GM18520 (cell line): ENCODE results near the gene KRTAP10-6.
"Not testable (repeated sequence)": the region's sequence is repeated elsewhere in the genome, so short reads cannot be mapped to it uniquely, and the experiment has no call there.

Source experiments
- ATAC-seq: cut with Tn5 transposase; IDR thresholded peaks from one replicate; pipeline ENCODE4 v1.9.1; 2021; ENCODE audit not compliant: unreplicated experiment

Gene KRTAP10-6

GRCh38 chr21:44617071-44617501, 24.8 kb upstream of the KRTAP10-6 start:
- no peak for ATAC-seq

DNA sequence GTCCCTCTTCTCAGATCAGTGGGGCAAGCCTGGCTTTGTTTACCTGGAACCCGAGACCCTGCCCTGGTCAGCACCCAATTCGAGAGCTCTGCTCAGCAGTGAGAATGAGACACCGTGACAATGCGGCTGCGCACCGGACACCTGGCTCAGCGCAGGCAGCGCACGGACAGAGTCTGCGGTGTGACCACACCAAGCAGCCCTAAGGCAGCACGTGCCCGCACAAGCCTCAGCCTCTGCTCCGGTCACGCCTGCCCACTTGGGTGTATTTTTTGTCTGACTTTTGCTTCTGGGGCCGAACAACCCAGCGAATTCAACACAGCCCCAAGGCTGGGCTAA, 24.3 kb upstream of the KRTAP10-6 start:
- ATAC-seq, result no peak

- ATAC-seq, result no peak
Observed at GRCh38 chr21:44615911-44616590, 23.7 kb upstream of the KRTAP10-6 start.

DNA sequence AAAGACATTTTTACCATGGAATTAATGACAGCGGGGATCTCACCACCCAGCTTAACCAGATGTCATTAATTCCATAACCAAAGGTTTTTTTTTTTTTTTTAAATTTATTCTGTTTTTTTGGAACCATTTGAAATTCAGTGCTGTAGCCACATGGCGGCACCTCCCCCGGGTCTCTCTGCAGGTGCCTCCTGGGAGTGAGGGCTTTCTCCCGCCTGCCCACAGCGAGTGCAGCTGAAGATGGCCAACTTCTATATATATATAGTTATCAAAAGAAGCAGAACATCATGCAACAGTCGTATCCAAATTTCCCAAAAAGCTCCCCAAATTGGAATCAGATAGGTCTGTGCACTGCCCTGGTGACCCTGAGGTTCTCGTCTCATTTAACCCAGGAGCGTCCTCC, 23.2 kb upstream of the KRTAP10-6 start:
- ATAC-seq, result no peak

- ATAC-seq, result no peak
Observed at GRCh38 chr21:44614961-44615391, 22.7 kb upstream of the KRTAP10-6 start.

DNA sequence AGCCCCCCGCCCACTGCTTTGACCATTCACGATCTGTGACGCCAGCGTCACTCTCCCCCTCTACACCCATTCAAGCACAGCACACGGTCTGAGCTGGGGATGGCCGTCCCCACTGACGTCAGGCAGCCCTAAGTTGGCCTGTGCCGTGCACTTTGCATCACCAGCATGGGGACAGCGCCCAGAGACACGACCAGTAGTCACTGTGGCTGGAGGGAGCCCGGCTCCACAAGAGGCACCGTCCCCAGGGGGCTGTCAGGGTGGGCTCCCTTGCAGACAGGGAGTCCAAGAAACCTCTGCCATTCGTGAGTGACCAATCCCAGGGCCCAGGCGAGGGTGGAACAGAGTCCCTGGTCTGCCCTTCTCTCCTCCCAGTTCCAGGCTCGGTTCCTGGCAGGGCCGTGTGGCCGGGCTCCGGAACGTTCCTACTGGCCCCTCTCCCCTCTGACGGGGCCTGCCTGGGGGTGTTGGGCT, 21.9 kb upstream of the KRTAP10-6 start:
- ATAC-seq, result no peak

GRCh38 chr21:44613386-44614155, 21.3 kb upstream of the KRTAP10-6 start:
- no peak for ATAC-seq

GRCh38 chr21:44612669-44613229, 20.4 kb upstream of the KRTAP10-6 start:
- no peak for ATAC-seq

DNA sequence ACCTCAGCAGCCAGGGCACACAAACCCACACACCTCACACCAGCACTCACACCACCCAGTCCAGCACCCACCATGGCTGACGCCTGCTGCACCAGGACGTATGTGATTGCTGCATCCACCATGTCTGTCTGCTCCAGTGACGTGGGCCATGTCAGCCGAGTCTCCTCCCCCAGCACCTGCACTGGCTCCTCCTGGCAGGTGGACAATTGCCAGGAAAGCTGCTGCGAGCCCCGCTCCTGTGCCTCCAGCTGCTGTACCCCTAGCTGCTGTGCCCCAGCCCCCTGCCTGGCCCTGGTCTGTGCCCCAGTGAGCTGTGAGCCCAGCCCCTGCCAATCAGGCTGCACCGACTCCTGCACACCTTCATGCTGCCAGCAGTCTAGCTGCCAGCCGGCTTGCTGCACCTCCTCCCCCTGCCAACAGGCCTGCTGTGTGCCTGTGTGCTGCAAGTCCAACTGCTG, 19.8 kb upstream of the KRTAP10-6 start, which contains the start of gene KRTAP10-8:
KRTAP10-8 (plus strand) TSS at position 51 of the 458 bp plus-strand sequence; CDS start at position 73, 22 bp downstream.
- ATAC-seq, result no peak

DNA sequence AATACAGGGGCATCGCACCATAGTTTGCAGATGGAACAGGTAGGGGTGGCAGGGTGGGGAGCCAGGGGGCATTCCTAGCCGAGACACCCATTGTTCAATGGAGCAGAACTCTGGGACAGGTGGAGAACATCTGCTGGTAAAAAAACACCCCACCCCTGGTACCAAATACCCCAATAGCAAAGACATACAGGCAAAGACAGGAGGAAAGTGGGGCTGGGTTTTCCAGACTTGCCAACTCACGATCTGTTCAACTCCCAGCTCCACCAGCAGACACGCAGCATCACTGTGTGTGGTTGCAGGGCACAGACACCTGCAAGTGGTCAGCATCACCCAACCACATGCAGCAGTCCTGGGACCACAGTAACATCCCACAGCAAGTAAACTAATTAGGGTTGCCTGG, 19.2 kb upstream of the KRTAP10-6 start:
- ATAC-seq, result no peak

- not testable (repeated sequence) for ATAC-seq
Observed at GRCh38 chr21:44610157-44610843, 18.0 kb upstream of the KRTAP10-6 start.

DNA sequence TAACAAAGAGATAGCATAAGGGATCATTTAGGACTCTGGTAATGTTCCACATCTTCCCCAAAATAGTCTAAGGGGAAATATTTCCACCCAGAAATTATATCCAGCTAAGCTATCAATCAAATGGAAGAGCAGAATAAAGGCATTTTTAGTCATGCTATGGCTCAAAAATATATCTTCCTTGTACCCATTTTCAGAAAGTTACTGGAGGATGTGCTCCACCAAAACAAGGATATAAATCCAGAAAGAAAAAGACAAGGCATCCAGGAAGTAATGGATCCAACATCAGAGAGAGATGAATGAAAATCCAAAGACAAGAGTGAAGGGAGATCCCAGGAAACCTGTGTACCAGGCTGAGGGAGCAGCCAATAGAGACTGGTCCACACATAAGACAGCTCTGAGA, 16.9 kb upstream of the KRTAP10-6 start:
- ATAC-seq, result no peak

DNA sequence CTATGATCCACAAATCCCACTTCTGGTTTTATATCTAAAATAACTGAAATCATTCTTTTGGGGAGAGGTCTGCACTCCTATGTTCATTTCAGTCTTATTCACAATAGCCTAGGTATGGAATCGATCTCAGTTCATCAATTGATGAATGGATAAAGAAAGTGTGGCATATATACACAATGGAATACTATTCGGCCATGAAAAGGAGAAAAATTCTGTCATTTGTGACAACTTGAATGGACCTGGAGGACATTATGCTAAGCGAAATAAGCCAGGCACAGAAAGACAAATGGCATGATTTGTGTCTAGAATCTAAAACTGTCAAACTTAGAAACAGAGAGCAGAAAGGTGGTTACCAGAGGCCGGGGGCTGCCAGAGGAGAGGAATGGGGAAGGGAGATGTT, 14.2 kb upstream of the KRTAP10-6 start:
- ATAC-seq, result no peak

DNA sequence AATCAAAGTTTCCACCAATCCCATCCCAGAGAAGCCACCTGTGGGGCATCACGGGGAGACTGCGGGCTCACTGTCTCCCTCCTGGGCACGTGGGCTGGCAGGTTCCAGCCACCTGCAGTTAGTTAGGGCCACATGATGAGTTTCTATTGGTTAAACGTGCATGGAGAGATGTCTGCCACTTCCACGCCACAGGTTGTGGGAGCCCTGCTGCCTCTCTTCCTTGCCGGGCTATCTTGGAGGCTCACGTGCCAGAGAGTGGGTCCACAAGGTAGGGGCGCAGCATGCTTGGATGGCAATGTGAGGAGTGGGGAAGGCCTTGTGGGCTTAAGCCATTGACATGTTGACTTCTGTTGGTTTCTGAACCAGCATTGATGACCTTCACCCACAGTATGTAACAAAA, 11.6 kb upstream of the KRTAP10-6 start:
- no peak for ATAC-seq

DNA sequence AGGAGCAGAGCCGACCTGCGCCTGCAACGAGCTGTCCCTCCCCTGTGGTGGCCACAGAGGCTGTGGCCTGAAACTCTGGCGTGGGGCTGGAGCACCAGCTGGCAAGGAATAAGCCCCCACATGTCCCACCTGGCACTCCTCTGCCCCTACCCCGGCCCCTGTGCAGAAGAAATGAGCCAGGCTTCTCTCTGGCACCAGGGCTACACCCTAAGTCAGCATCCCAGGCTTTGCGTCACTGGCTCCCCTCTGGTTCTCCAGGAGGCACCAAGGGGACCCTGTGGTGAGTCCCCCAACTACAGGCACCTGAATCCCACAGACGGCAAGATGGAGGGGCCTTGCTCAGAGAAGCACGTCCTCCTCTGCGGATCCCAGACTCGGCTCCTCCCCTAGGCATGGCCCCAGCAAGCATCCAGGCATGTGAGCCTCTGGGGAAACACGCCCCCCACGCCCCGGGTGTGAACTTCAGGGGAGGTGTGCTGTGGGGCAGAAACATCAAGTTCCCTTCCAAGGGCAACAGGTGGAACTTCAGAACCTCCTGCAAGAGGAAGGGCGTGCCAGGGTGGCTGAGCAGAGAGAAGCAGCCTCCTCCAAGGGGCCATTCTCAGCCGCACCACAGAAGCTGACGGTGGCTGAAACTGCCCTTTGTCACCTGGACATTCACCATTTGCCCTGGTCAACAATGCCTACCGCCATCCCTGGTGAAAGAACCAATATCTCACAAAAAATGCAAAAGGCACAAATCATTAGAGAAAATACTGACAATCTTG, 11.0 kb upstream of the KRTAP10-6 start:
- ATAC-seq, result no peak

- ATAC-seq, result no peak
Observed at GRCh38 chr21:44602463-44602850, 10.2 kb upstream of the KRTAP10-6 start.

DNA sequence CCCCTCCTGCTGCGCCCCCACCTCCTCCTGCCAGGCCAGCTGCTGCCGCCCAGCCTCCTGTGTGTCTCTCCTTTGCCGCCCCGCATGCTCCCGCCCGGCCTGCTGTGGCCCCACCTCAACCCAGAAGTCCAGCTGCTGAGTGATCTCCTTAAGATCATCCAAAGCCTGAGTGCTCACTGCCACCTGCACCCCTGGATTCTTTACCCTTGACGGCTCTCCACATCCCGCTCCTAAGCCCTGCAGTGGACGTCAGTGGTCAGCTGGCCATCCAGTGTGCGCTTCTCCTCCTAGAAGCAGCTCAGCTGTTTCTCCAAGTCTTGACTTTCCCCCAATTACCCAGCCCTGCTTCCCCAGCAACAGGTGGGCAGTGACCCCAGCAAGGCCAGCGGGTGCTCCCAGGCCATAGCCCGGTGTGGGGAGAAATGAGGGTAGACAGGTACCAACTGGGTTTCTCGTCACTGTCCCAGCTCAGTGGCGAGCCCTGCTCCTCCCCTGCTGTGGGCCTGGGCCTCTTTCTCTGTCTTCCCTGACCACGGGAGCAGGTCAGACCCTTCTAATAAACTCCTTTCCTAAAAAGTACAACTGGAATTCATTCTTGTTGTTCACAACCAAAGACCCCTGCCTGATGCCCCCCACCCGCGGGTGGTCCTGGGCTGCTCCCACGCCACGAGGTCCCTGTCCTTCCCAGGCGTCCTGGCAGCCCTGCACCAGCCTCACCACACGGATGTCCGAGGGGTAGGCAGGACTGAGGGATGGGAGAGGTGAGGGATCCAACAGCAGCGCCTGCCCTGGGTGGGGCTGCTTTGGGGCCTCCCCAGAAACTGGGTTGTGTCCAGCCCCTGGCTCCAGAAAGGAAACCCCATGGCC, 9.5 kb upstream of the KRTAP10-6 start:
- ATAC-seq, result no peak

DNA sequence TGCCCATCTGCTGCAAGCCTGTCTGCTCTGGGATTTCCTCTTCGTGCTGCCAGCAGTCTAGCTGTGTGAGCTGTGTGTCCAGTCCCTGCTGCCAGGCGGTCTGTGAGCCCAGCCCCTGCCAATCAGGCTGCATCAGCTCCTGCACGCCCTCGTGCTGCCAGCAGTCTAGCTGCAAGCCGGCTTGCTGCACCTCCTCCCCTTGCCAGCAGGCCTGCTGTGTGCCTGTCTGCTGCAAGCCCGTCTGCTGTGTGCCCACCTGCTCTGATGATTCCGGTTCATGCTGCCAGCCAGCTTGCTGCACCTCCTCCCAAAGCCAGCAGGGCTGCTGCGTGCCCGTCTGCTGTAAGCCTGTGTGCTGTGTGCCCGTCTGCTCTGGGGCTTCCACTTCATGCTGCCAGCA, 8.8 kb upstream of the KRTAP10-6 start:
- ATAC-seq, result not testable (repeated sequence)

GRCh38 chr21:44600118-44600978, 8.0 kb upstream of the KRTAP10-6 start, which contains the start of gene KRTAP10-7:
Gene KRTAP10-7 (plus strand): TSS chr21:44600597. CDS start chr21:44600622, 25 bp downstream.
- not testable (repeated sequence) for ATAC-seq
